Keratinocyte (primary cell): ENCODE measurements around the gene VPS50. TPM values are rescaled to one million over a fixed set of nuclear protein-coding genes. Genes with fewer than 3 reads are reported as not detected.
A peak's percentile ranks its signal among the peaks of the same experiment; 100 is the strongest.

Experiments used
- DNase-seq: peaks from one replicate; pipeline ENCODE4 v3.0.0-alpha.2; 2011; ENCODE audit warnings: low read depth, missing footprints, low spot score
- FAIRE-seq: peaks from 2 replicates; lab custom pipeline; 2011; peaks lifted over from hg19 to GRCh38; lab: Jason Lieb, UNC
- H2AFZ ChIP-seq: 2 replicates; pipeline ENCODE4 v1.6.0; 2012; ENCODE audit warnings: low read length, control low read depth, inconsistent platforms; ENCODE audit not compliant: control insufficient read depth
- H3K27ac ChIP-seq: 2 replicates; pipeline ENCODE4 v1.5.1; 2011; ENCODE audit warnings: low read length; ENCODE audit not compliant: control insufficient read depth, insufficient read depth
- H3K27me3 ChIP-seq: 3 replicates; pipeline ENCODE4 v1.6.0; 2011; ENCODE audit warnings: low read length; ENCODE audit not compliant: control insufficient read depth, insufficient read depth; ENCODE audit errors: extremely low read depth
- H3K36me3 ChIP-seq, 2 experiments: 2 replicates in 1 of 2; 3 replicates in 1 of 2; pipeline ENCODE4 v1.5.1; 2011; ENCODE audit warnings: low read length in 2 of 2, mild to moderate bottlenecking in 1 of 2; ENCODE audit not compliant: control insufficient read depth in 2 of 2, insufficient read depth in 2 of 2; ENCODE audit errors: extremely low read depth in 1 of 2
- H3K4me1 ChIP-seq: 3 replicates; pipeline ENCODE4 v1.5.1; 2011; ENCODE audit warnings: low read length; ENCODE audit not compliant: control insufficient read depth, insufficient read depth; ENCODE audit errors: extremely low read depth
- H3K4me2 ChIP-seq: 3 replicates; pipeline ENCODE4 v1.6.0; 2011; ENCODE audit warnings: low read depth, low read length; ENCODE audit not compliant: control insufficient read depth, insufficient read depth; ENCODE audit errors: extremely low read depth
- H3K4me3 ChIP-seq, 3 experiments: fragments of 200-600 bp in 1 of 3; sonication (generic) in 1 of 3; 2 replicates in 2 of 3; 3 replicates in 1 of 3; pipeline ENCODE4 v1.5.1; 2011 to 2016; ENCODE audit warnings: low read length in 3 of 3, mild to moderate bottlenecking in 3 of 3, control low read depth in 2 of 3, inconsistent platforms in 1 of 3, low read depth in 1 of 3, mixed read lengths in 1 of 3, mixed run types in 1 of 3, moderate library complexity in 1 of 3; ENCODE audit not compliant: control insufficient read depth in 2 of 3, insufficient read depth in 2 of 3; ENCODE audit errors: extremely low read depth in 1 of 3
- H3K79me2 ChIP-seq: 2 replicates; pipeline ENCODE4 v1.6.0; 2012; ENCODE audit warnings: low read length; ENCODE audit not compliant: control insufficient read depth, insufficient read depth
- H3K9ac ChIP-seq: 3 replicates; pipeline ENCODE4 v1.6.0; 2011; ENCODE audit warnings: low read length; ENCODE audit not compliant: control insufficient read depth, insufficient read depth; ENCODE audit errors: extremely low read depth
- H3K9me1 ChIP-seq: 3 replicates; pipeline ENCODE4 v1.6.0; 2011; ENCODE audit warnings: low read length; ENCODE audit not compliant: control insufficient read depth, insufficient read depth; ENCODE audit errors: extremely low read depth
- H3K9me3 ChIP-seq: 2 replicates; pipeline ENCODE4 v1.5.1; 2012; ENCODE audit warnings: low read depth, low read length; ENCODE audit not compliant: control insufficient read depth
- H4K20me1 ChIP-seq: 3 replicates; pipeline ENCODE4 v1.6.0; 2011; ENCODE audit warnings: low read length; ENCODE audit not compliant: control insufficient read depth, insufficient read depth; ENCODE audit errors: extremely low read depth
- CTCF ChIP-seq, 3 experiments: IDR thresholded peaks in 1 of 3; conservative IDR thresholded peaks in 1 of 3; optimal IDR thresholded peaks in 1 of 3; 2 replicates in 2 of 3; 3 replicates in 1 of 3; pipeline versions ENCODE3 to v1.5.1; 2011; ENCODE audit warnings: low read length in 3 of 3, mild to moderate bottlenecking in 3 of 3, moderate library complexity in 2 of 3, control low read depth in 1 of 3, inconsistent platforms in 1 of 3; ENCODE audit not compliant: insufficient read depth in 2 of 3; ENCODE audit errors: extremely low read depth in 1 of 3
- EZH2 ChIP-seq: IDR thresholded peaks from one replicate; pipeline ENCODE4 v1.6.1; 2012; ENCODE audit warnings: inconsistent platforms, mild to moderate bottlenecking, low read length, moderate library complexity
- dilution Hi-C: fragments of 300-500 bp; cut with MboI; formaldehyde crosslinking; loops from one replicate; pipeline ENCODE4 v1.7.0; 2020; ENCODE audit warnings: low sequenced_read_pairs; ENCODE audit not compliant: extremely low pct_ligation_motif_present
- polyA plus RNA-seq, 5 experiments: library from polyadenylated mRNA; depleted of rRNA in 3 of 5; stranded (reverse) in 3 of 5; stranded (forward) in 1 of 5; unstranded in 1 of 5; fragments of >200 nt; gene quantifications; 1 replicate in 1 of 5; 2 replicates in 3 of 5; 3 replicates in 1 of 5; pipeline versions ENCODE4 v1.2.1 to v1.2.3, GENCODE V29; 2011 to 2012; ENCODE audit warnings: missing spikeins in 2 of 5, low read depth in 1 of 5, low replicate concordance in 1 of 5

The VPS50 gene
- polyA plus RNA-seq, 1 donor (not counting 4 experiments of a cell fraction or from before 2014, with no cell fraction given) = 17.0 TPM

DNA sequence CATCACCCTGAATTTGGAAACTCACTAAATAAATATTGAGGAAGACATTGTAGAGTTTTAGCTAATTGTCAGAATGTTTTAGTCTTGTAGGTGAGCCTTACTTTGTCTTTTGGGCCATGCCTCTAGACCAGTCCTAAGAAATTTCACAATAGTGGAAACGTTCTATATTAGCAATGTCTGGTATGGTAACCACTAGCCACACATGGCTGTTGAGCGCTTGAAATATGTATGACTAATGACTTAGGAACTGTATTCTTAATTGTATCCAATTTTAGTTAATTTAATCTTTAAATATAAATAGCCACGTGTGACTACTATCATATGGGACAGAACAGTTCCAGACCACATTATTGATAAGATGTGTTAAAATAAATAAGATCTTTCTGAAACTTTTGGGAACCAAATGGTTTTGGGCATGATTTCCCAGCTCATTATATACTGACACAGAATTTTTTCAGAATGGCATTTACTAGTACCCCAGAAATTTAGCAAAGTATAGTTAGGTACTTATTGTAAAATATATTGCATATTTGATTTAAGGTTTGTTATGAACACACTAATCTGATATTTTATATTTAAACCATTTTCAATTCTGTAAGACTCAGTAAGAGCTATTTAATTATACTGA is 95.0 kb downstream of the VPS50 start:
- TF ChIP-seq EZH2 (no peak), CTCF (optimal IDR thresholded peaks at IDR 0.05 in 1 of 3, IDR thresholded peaks at IDR 0.05 in 1 of 3, conservative IDR thresholded peaks at IDR 0.05 in 1 of 3; ENCODE audit: extremely low read depth in 1 of 3, insufficient read depth in 2 of 3, low read length in 3 of 3) (no peak)
- Histone ChIP-seq H3K27me3 (no peaks in the 10 kb centered on the region), H3K79me2 (no peaks in the 10 kb centered on the region), H3K9me1 (no peaks in the 10 kb centered on the region), H3K4me3 (peak overlapping the region in 1 of 3 experiments; percentile 14), H3K4me1 (peaks cover 13% of the 10 kb centered on the region), H3K9me3 (no peaks in the 10 kb centered on the region), H3K27ac (peak overlapping the region; percentile 41), H3K36me3 (no peaks in the 10 kb centered on the region), H3K4me2 (peak overlapping the region; percentile 34), H3K9ac (no peak overlapping the region), H2AFZ (no peak overlapping the region), H4K20me1 (no peaks in the 10 kb centered on the region)
- DNase-seq (peak; percentile 59), FAIRE-seq (peak; percentile 84)
- dilution Hi-C loops = no loop called here

DNA sequence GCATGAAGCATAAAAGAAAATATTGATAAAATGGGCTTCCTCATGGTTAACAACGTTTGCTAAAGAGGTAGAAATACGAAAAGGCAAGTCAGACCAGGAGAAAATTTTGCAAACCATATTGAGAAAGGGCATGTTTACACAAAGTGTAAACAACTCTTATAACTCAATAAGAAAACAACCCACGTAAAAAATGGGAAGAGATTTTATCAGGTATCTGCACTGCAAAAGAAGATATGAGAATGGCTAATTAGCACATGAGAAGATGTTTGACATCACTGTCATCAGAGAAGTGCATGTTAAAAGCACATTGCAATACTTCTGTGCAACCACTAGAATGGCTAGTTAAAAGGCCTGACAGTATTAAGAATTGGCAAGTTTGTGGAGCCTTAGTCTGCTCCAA is 99.5 kb downstream of the VPS50 start:
- H3K4me1 ChIP-seq = peaks cover 11% of the 10 kb centered on the region
- DNase-seq (no peak), FAIRE-seq (no peak)
- H3K36me3 ChIP-seq = peaks cover 0 to 2% of the 10 kb centered on the region in 2 experiments
- no peak overlapping the region for H2AFZ ChIP-seq
- H3K27me3 ChIP-seq = no peaks in the 10 kb centered on the region
- H3K4me3 ChIP-seq = no peak overlapping the region
- dilution Hi-C loops = no loop called here
- H3K4me2 ChIP-seq = no peak overlapping the region
- no peak overlapping the region for H3K27ac ChIP-seq
- no peak for TF ChIP-seq EZH2
- no peak for TF ChIP-seq CTCF (optimal IDR thresholded peaks at IDR 0.05 in 1 of 3, IDR thresholded peaks at IDR 0.05 in 1 of 3, conservative IDR thresholded peaks at IDR 0.05 in 1 of 3; ENCODE audit: extremely low read depth in 1 of 3, insufficient read depth in 2 of 3, low read length in 3 of 3)
- H4K20me1 ChIP-seq = no peaks in the 10 kb centered on the region
- H3K9ac ChIP-seq = no peak overlapping the region
- no peaks in the 10 kb centered on the region for H3K9me1 ChIP-seq
- no peaks in the 10 kb centered on the region for H3K79me2 ChIP-seq
- H3K9me3 ChIP-seq = no peaks in the 10 kb centered on the region
